ENCODE measurements around the gene PRH1.

Gene PRH1

GRCh38 chr12:10910380-10910779 is 26.3 kb upstream of the PRH1 start:
- Histone ChIP-seq H3K14ac (ENCODE audit: low read length in 2 of 2) (no peak overlapping the region), H3K79me1 (replicated peaks; ENCODE audit: low read length, poor library complexity, severe bottlenecking) (peaks cover 1% of the 10 kb centered on the region), H3K9ac (ENCODE audit: low read length) (no peak overlapping the region), H3K36me3 (ENCODE audit: control insufficient read depth in 1 of 2, insufficient read depth in 2 of 2, low read depth in 1 of 2, low read length in 2 of 2) (no peaks in the 10 kb centered on the region), H3K23ac (ENCODE audit: low read length in 2 of 2) (no peak overlapping the region), H2BK120ac (ENCODE audit: low read depth, low read length) (no peak overlapping the region), H2AK5ac (ENCODE audit: low read length, severe bottlenecking) (no peak overlapping the region), H3K27ac (ENCODE audit: low read length, poor library complexity, severe bottlenecking) (no peak overlapping the region), H3K4me3 (ENCODE audit: insufficient read depth in 1 of 2, low read depth in 1 of 2, low read length in 2 of 2) (no peak overlapping the region), H3K27me3 (ENCODE audit: control insufficient read depth in 1 of 2, insufficient read depth in 1 of 2, low read length in 2 of 2) (no peaks in the 10 kb centered on the region), H3K4ac (ENCODE audit: low read depth in 1 of 2, low read length in 2 of 2) (no peak overlapping the region), H4K91ac (ENCODE audit: low read length) (no peak overlapping the region), H3K4me1 (ENCODE audit: control insufficient read depth, insufficient read depth, low read depth, low read length) (no peaks in the 10 kb centered on the region), H3K4me2 (ENCODE audit: low read length, poor library complexity, severe bottlenecking) (no peak overlapping the region), H2BK12ac (ENCODE audit: low read length in 2 of 2) (no peak overlapping the region), H2BK5ac (ENCODE audit: low read depth, low read length, poor library complexity, severe bottlenecking) (no peak overlapping the region), H2BK15ac (ENCODE audit: low read depth, poor library complexity, severe bottlenecking) (no peak overlapping the region), H2AFZ (ENCODE audit: low read depth, low read length) (no peak overlapping the region), H3K9me3 (ENCODE audit: control insufficient read depth, low read length) (peaks cover 4% of the 10 kb centered on the region), H4K8ac (ENCODE audit: low read length) (no peak overlapping the region), H3K18ac (ENCODE audit: low read depth in 1 of 2, low read length in 2 of 2) (no peak overlapping the region)
- no peak for DNase-seq
- WGBS = 60% methylated on average over 2 of the region's 8 CpGs

- H3K9ac ChIP-seq (ENCODE audit: low read length) = no peak within 1 kb of the TSS
- no peak within 1 kb of the TSS for H2BK120ac ChIP-seq (ENCODE audit: low read depth, low read length)
- WGBS = no CpG with 5 or more reads among the region's 1 CpG
- H2BK15ac ChIP-seq (ENCODE audit: low read depth, poor library complexity, severe bottlenecking) = no peak within 1 kb of the TSS
- no peaks in the 10 kb centered on the region for H3K27me3 ChIP-seq (ENCODE audit: control insufficient read depth in 1 of 2, insufficient read depth in 1 of 2, low read length in 2 of 2)
- H3K14ac ChIP-seq (ENCODE audit: low read length in 2 of 2) = no peak within 1 kb of the TSS
- no peaks in the 10 kb centered on the region for H3K36me3 ChIP-seq (ENCODE audit: control insufficient read depth in 1 of 2, insufficient read depth in 2 of 2, low read depth in 1 of 2, low read length in 2 of 2)
- no peak within 1 kb of the TSS for H3K4me3 ChIP-seq (ENCODE audit: insufficient read depth in 1 of 2, low read depth in 1 of 2, low read length in 2 of 2)
- peaks cover 4% of the 10 kb centered on the region for H3K79me1 ChIP-seq (replicated peaks; ENCODE audit: low read length, poor library complexity, severe bottlenecking)
- H2BK12ac ChIP-seq (ENCODE audit: low read length in 2 of 2) = no peak within 1 kb of the TSS
- H2AK5ac ChIP-seq (ENCODE audit: low read length, severe bottlenecking) = no peak within 1 kb of the TSS
- no peak within 1 kb of the TSS for H3K4ac ChIP-seq (ENCODE audit: low read depth in 1 of 2, low read length in 2 of 2)
- H3K27ac ChIP-seq (ENCODE audit: low read length, poor library complexity, severe bottlenecking) = no peak within 1 kb of the TSS
- DNase-seq = no peak
- H3K18ac ChIP-seq (ENCODE audit: low read depth in 1 of 2, low read length in 2 of 2) = no peak within 1 kb of the TSS
- no peak within 1 kb of the TSS for H2BK5ac ChIP-seq (ENCODE audit: low read depth, low read length, poor library complexity, severe bottlenecking)
- H2AFZ ChIP-seq (ENCODE audit: low read depth, low read length) = no peak within 1 kb of the TSS
- H4K8ac ChIP-seq (ENCODE audit: low read length) = no peak within 1 kb of the TSS
- peaks cover 13% of the 10 kb centered on the region for H3K9me3 ChIP-seq (ENCODE audit: control insufficient read depth, low read length)
- H3K4me1 ChIP-seq (ENCODE audit: control insufficient read depth, insufficient read depth, low read depth, low read length) = no peaks in the 10 kb centered on the region
- H3K23ac ChIP-seq (ENCODE audit: low read length in 2 of 2) = no peak within 1 kb of the TSS
- H3K4me2 ChIP-seq (ENCODE audit: low read length, poor library complexity, severe bottlenecking) = no peak within 1 kb of the TSS
- H4K91ac ChIP-seq (ENCODE audit: low read length) = no peak within 1 kb of the TSS
Measured at GRCh38 chr12:10909462-10909861, 25.4 kb upstream of the PRH1 start, which contains the start of gene TAS2R13. TAS2R13 (minus strand) TSS chr12:10909562; CDS start chr12:10909298, 264 bp downstream.

GRCh38 chr12:10904686-10905085 is 20.6 kb upstream of the PRH1 start:
- no peak for DNase-seq
- H3K18ac ChIP-seq (ENCODE audit: low read depth in 1 of 2, low read length in 2 of 2) = no peak overlapping the region
- H3K23ac ChIP-seq (ENCODE audit: low read length in 2 of 2) = no peak overlapping the region
- no peak overlapping the region for H2AFZ ChIP-seq (ENCODE audit: low read depth, low read length)
- WGBS = 98% methylated on average over 3 of the region's 4 CpGs
- H4K8ac ChIP-seq (ENCODE audit: low read length) = no peak overlapping the region
- H2BK12ac ChIP-seq (ENCODE audit: low read length in 2 of 2) = no peak overlapping the region
- H3K4me2 ChIP-seq (ENCODE audit: low read length, poor library complexity, severe bottlenecking) = no peak overlapping the region
- H3K9ac ChIP-seq (ENCODE audit: low read length) = no peak overlapping the region
- no peak overlapping the region for H3K4me3 ChIP-seq (ENCODE audit: insufficient read depth in 1 of 2, low read depth in 1 of 2, low read length in 2 of 2)
- H3K14ac ChIP-seq (ENCODE audit: low read length in 2 of 2) = no peak overlapping the region
- H3K4me1 ChIP-seq (ENCODE audit: control insufficient read depth, insufficient read depth, low read depth, low read length) = no peaks in the 10 kb centered on the region
- H2BK15ac ChIP-seq (ENCODE audit: low read depth, poor library complexity, severe bottlenecking) = no peak overlapping the region
- no peak overlapping the region for H2AK5ac ChIP-seq (ENCODE audit: low read length, severe bottlenecking)
- no peak overlapping the region for H2BK5ac ChIP-seq (ENCODE audit: low read depth, low read length, poor library complexity, severe bottlenecking)
- H3K79me1 ChIP-seq (replicated peaks; ENCODE audit: low read length, poor library complexity, severe bottlenecking) = peaks cover 17% of the 10 kb centered on the region
- H3K27me3 ChIP-seq (ENCODE audit: control insufficient read depth in 1 of 2, insufficient read depth in 1 of 2, low read length in 2 of 2) = no peaks in the 10 kb centered on the region
- H2BK120ac ChIP-seq (ENCODE audit: low read depth, low read length) = no peak overlapping the region
- no peak overlapping the region for H3K27ac ChIP-seq (ENCODE audit: low read length, poor library complexity, severe bottlenecking)
- no peak overlapping the region for H3K4ac ChIP-seq (ENCODE audit: low read depth in 1 of 2, low read length in 2 of 2)
- H3K36me3 ChIP-seq (ENCODE audit: control insufficient read depth in 1 of 2, insufficient read depth in 2 of 2, low read depth in 1 of 2, low read length in 2 of 2) = peaks cover 0 to 5% of the 10 kb centered on the region in 2 experiments
- H3K9me3 ChIP-seq (ENCODE audit: control insufficient read depth, low read length) = peaks cover 35% of the 10 kb centered on the region
- H4K91ac ChIP-seq (ENCODE audit: low read length) = no peak overlapping the region

GRCh38 chr12:10901427-10901826 is 17.4 kb upstream of the PRH1 start:
- Histone ChIP-seq H3K4me3 (ENCODE audit: insufficient read depth in 1 of 2, low read depth in 1 of 2, low read length in 2 of 2) (no peak overlapping the region), H4K91ac (ENCODE audit: low read length) (no peak overlapping the region), H2AK5ac (ENCODE audit: low read length, severe bottlenecking) (no peak overlapping the region), H3K27ac (ENCODE audit: low read length, poor library complexity, severe bottlenecking) (no peak overlapping the region), H2AFZ (ENCODE audit: low read depth, low read length) (no peak overlapping the region), H3K79me1 (replicated peaks; ENCODE audit: low read length, poor library complexity, severe bottlenecking) (peaks cover 22% of the 10 kb centered on the region), H2BK15ac (ENCODE audit: low read depth, poor library complexity, severe bottlenecking) (no peak overlapping the region), H3K23ac (ENCODE audit: low read length in 2 of 2) (peak overlapping the region in 1 of 2 experiments; percentile 63), H3K9ac (ENCODE audit: low read length) (no peak overlapping the region), H3K18ac (ENCODE audit: low read depth in 1 of 2, low read length in 2 of 2) (no peak overlapping the region), H2BK5ac (ENCODE audit: low read depth, low read length, poor library complexity, severe bottlenecking) (no peak overlapping the region), H3K9me3 (ENCODE audit: control insufficient read depth, low read length) (peaks cover 38% of the 10 kb centered on the region), H3K4me1 (ENCODE audit: control insufficient read depth, insufficient read depth, low read depth, low read length) (no peaks in the 10 kb centered on the region), H3K4me2 (ENCODE audit: low read length, poor library complexity, severe bottlenecking) (no peak overlapping the region), H2BK12ac (ENCODE audit: low read length in 2 of 2) (no peak overlapping the region), H3K4ac (ENCODE audit: low read depth in 1 of 2, low read length in 2 of 2) (no peak overlapping the region), H4K8ac (ENCODE audit: low read length) (no peak overlapping the region), H3K27me3 (ENCODE audit: control insufficient read depth in 1 of 2, insufficient read depth in 1 of 2, low read length in 2 of 2) (no peaks in the 10 kb centered on the region), H3K36me3 (ENCODE audit: control insufficient read depth in 1 of 2, insufficient read depth in 2 of 2, low read depth in 1 of 2, low read length in 2 of 2) (peaks cover 0 to 5% of the 10 kb centered on the region in 2 experiments), H3K14ac (ENCODE audit: low read length in 2 of 2) (no peak overlapping the region), H2BK120ac (ENCODE audit: low read depth, low read length) (no peak overlapping the region)
- no CpG with 5 or more reads among the region's 1 CpG for WGBS
- DNase-seq = no peak

Measured in mesenchymal stem cell (in vitro differentiated cells and primary cell).